Muscle layer of colon (tissue), 2 donors: Measurements from ENCODE around the gene TPX2.

ENCODE experiments used
- H3K27ac ChIP-seq: one replicate; pipeline ENCODE4 v1.7.0; 2013; ENCODE audit warnings: low read depth, mild to moderate bottlenecking, low read length, moderate library complexity
- H3K27me3 ChIP-seq, 2 donors: one replicate each; pipeline ENCODE4 v1.7.0; 2013; ENCODE audit warnings: low read length in 2 of 2, mild to moderate bottlenecking in 2 of 2; ENCODE audit not compliant: insufficient read depth in 2 of 2, control insufficient read depth in 1 of 2
- H3K36me3 ChIP-seq: one replicate; pipeline ENCODE4 v1.7.0; 2013; ENCODE audit warnings: mild to moderate bottlenecking, low read length; ENCODE audit not compliant: insufficient read depth
- H3K4me1 ChIP-seq: one replicate; pipeline ENCODE4 v1.7.0; 2013; ENCODE audit warnings: mild to moderate bottlenecking, low read length; ENCODE audit not compliant: insufficient read depth
- H3K4me3 ChIP-seq, 2 donors: one replicate each; pipeline ENCODE4 v1.7.0; 2013; ENCODE audit warnings: low read length in 2 of 2, low read depth in 1 of 2, mild to moderate bottlenecking in 1 of 2, moderate library complexity in 1 of 2
- H3K9ac ChIP-seq: one replicate; pipeline ENCODE4 v1.7.0; 2013; ENCODE audit warnings: low read length
- H3K9me3 ChIP-seq: one replicate; pipeline ENCODE4 v1.7.0; 2013; ENCODE audit warnings: mild to moderate bottlenecking, low read length
- donor health status: abdominal sarcoma.
- donor health status: Adenocarcinoma of cecum.

TPX2 gene

GRCh38 chr20:31759836-31760518 lies 20.9 kb downstream of the TPX2 start:
- no peaks in the 10 kb centered on the region for H3K27me3 ChIP-seq
- no peak overlapping the region for H3K27ac ChIP-seq
- H3K9me3 ChIP-seq = no peaks in the 10 kb centered on the region
- H3K4me3 ChIP-seq = no peak overlapping the region
- H3K36me3 ChIP-seq = no peaks in the 10 kb centered on the region
- H3K9ac ChIP-seq = no peak overlapping the region
- H3K4me1 ChIP-seq = no peaks in the 10 kb centered on the region

DNA sequence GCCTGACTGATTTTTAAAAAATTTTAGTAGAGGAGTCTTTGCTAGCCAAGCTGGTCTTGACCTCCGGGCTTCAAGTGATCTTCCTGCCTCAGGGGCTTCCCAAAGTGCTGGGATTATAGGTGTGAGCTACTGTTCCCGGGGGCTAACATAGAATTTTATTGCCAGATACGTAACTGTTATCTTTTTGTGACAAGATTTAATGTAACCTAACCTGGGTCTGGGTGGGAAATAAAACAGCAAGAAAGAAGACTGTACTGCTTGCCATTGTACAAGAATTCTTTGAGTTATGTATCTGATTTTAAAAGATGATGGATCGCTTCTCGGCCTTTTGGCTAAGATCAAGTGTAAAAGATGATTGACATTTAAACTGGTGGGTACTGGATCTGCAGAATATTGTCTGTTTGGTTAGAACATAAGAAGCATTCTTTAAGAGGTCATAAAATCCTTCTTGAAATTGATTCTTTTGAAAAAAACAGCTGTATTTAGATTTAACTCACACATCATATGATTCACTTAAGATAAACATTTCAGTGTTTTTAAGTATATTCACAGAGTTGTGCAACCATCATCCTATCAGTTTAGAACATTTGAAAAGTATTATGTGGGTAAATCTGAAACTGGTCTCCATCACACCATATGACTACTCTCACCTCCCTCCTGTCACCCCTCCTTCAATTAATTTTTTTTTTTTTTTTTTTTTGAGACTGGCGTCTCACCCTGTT lies 21.6 kb downstream of the TPX2 start:
- Histone ChIP-seq H3K9ac (no peak overlapping the region), H3K4me3 (no peak overlapping the region), H3K36me3 (no peaks in the 10 kb centered on the region), H3K9me3 (no peaks in the 10 kb centered on the region), H3K27me3 (no peaks in the 10 kb centered on the region), H3K27ac (no peak overlapping the region), H3K4me1 (no peaks in the 10 kb centered on the region)

GRCh38 chr20:31764641-31765305 lies 25.7 kb downstream of the TPX2 start:
- Histone ChIP-seq H3K9ac (no peak overlapping the region), H3K4me1 (no peaks in the 10 kb centered on the region), H3K27me3 (no peaks in the 10 kb centered on the region), H3K36me3 (no peaks in the 10 kb centered on the region), H3K27ac (no peak overlapping the region), H3K4me3 (no peak overlapping the region), H3K9me3 (no peaks in the 10 kb centered on the region)

DNA sequence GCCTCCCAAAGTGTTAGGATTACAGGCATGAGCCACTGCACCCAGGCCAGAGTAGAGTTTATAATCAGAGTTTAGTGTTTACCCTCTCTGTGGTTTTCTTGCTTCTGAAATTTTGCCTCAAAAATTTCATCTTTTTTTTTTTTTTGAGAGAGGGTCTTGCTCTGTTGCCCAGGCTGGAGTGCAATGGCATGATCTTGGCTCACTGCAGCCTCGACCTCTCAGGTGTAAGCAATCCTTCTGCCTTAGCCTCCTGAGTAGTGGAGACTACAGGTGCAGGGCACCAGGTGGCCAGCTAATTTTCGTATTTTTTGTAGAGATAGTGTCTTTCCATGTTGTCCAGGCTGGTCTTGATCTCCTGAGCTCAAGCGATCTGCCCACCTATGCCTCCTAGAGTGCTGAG lies 28.7 kb downstream of the TPX2 start:
- no peaks in the 10 kb centered on the region for H3K9me3 ChIP-seq
- H3K4me1 ChIP-seq = no peaks in the 10 kb centered on the region
- no peak overlapping the region for H3K9ac ChIP-seq
- no peak overlapping the region for H3K27ac ChIP-seq
- H3K36me3 ChIP-seq = no peaks in the 10 kb centered on the region
- H3K4me3 ChIP-seq = no peak overlapping the region
- H3K27me3 ChIP-seq = no peaks in the 10 kb centered on the region

- no peaks in the 10 kb centered on the region for H3K36me3 ChIP-seq
Measured at GRCh38 chr20:31769681-31770080, 30.6 kb downstream of the TPX2 start.

DNA sequence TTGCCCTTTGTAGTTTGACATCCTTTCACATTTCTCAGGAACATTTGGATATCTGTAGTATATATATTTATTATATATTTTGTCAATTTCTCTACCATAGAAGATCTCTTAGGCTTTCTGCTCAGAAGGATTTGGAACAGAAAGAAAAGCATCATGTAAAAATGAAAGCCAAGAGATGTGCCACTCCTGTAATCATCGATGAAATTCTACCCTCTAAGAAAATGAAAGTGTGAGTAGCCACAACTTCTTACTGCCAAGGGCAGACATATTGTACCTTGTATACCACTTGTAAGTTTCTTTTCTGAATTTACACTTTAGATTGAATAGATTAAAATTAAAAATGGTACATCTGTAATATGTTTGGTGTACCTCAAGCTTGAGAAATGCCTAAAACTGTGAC lies 31.2 kb downstream of the TPX2 start:
- Histone ChIP-seq H3K4me3 (no peak overlapping the region), H3K27ac (no peak overlapping the region), H3K9ac (no peak overlapping the region), H3K9me3 (no peaks in the 10 kb centered on the region), H3K27me3 (no peaks in the 10 kb centered on the region), H3K4me1 (no peaks in the 10 kb centered on the region), H3K36me3 (no peaks in the 10 kb centered on the region)

More at GRCh38 chr20:31769681-31770080, 30.6 kb downstream of the TPX2 start:
- Histone ChIP-seq H3K27ac (no peak overlapping the region), H3K27me3 (no peaks in the 10 kb centered on the region), H3K9me3 (no peaks in the 10 kb centered on the region), H3K4me3 (no peak overlapping the region), H3K9ac (no peak overlapping the region), H3K4me1 (no peaks in the 10 kb centered on the region)

DNA sequence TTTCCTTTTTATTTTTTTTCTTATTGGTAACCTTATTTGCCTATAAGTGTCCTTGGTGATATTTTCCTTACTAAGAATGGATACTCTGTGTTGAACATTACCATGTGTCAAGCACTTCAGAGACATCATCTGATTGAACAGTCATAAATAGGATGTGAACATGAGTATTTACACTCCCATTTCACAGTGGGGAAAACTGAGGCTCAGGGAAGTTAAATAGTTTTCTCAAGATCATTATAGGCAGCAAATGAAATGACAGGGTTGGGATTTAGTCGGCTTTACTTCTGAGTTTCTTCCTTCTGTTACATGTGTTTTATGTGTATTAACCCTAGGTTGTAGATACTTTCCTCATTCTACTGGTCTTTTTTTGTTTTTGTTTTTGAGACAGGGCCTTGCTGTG lies 35.3 kb downstream of the TPX2 start:
- Histone ChIP-seq H3K4me3 (no peak overlapping the region), H3K36me3 (no peaks in the 10 kb centered on the region), H3K27ac (no peak overlapping the region), H3K4me1 (no peaks in the 10 kb centered on the region), H3K9me3 (no peaks in the 10 kb centered on the region), H3K9ac (no peak overlapping the region), H3K27me3 (no peaks in the 10 kb centered on the region)

DNA sequence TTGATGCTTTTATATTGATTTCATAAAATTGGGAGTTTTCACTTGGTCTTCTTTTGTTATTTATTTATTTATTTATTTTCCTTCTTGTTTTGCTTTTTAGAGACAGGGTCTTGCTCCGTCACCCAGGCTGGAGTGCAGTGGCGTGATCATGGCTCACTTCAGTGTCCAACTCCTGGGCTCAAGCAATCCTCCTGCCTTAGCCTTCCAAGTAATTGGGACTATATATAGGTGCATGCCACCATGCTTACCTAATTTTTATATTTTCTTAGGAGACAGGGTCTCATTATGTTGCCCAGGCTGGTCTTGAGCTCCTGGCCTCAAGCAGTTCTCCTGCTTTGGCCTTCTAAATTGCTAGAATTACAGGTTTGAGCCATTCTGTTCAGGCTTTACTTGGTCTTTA lies 41.7 kb downstream of the TPX2 start:
- no peaks in the 10 kb centered on the region for H3K27me3 ChIP-seq

GRCh38 chr20:31781945-31782344 lies 42.9 kb downstream of the TPX2 start:
- H3K9ac ChIP-seq = no peak overlapping the region
- no peaks in the 10 kb centered on the region for H3K4me1 ChIP-seq
- no peaks in the 10 kb centered on the region for H3K36me3 ChIP-seq
- no peaks in the 10 kb centered on the region for H3K27me3 ChIP-seq
- H3K27ac ChIP-seq = no peak overlapping the region
- no peak overlapping the region for H3K4me3 ChIP-seq
- H3K9me3 ChIP-seq = no peaks in the 10 kb centered on the region

More for the DNA sequence above, 41.7 kb downstream of the TPX2 start:
- no peaks in the 10 kb centered on the region for H3K4me1 ChIP-seq
- no peak overlapping the region for H3K4me3 ChIP-seq
- H3K9me3 ChIP-seq = no peaks in the 10 kb centered on the region
- no peak overlapping the region for H3K27ac ChIP-seq
- H3K9ac ChIP-seq = no peak overlapping the region
- no peaks in the 10 kb centered on the region for H3K36me3 ChIP-seq

DNA sequence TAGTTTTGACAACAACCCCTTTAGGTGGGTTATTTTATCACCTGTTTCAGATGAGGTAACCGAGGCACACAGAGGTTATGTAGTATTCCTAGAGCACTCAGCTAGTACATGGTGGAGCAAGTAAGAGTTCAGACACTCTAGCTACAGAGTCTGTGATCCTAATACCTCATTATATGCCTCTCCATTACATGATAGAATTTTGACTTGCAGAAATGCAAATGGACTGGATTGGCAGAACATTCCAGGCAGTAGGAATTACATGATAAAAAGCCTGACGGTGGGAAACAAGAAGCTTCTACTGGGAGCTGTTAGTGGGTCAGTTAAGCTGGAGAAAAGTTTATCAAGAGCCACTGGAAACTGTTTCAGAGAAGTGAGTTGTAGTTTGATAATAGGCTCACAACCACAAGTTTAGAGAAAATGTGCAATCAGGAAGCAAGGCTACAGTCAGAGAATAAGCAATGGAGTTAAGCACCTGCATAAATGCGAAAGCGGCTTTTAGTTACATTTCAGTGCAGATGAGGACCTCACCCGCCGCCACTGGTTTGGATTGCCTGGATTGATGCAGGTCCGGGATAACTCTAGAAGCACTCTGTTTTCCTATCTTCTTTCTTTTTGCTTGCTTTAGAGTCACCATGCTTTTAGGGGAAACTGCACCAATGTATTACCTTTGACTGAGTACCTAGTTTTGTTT lies 45.4 kb downstream of the TPX2 start:
- no peaks in the 10 kb centered on the region for H3K4me1 ChIP-seq
- H3K9ac ChIP-seq = no peak overlapping the region
- H3K9me3 ChIP-seq = no peaks in the 10 kb centered on the region
- no peak overlapping the region for H3K4me3 ChIP-seq
- H3K27ac ChIP-seq = no peak overlapping the region
- H3K36me3 ChIP-seq = no peaks in the 10 kb centered on the region
- H3K27me3 ChIP-seq = no peaks in the 10 kb centered on the region

- no peak overlapping the region for H3K27ac ChIP-seq
- H3K9ac ChIP-seq = no peak overlapping the region
- H3K4me1 ChIP-seq = no peaks in the 10 kb centered on the region
- H3K36me3 ChIP-seq = no peaks in the 10 kb centered on the region
- H3K4me3 ChIP-seq = no peak overlapping the region
- no peaks in the 10 kb centered on the region for H3K9me3 ChIP-seq
- no peaks in the 10 kb centered on the region for H3K27me3 ChIP-seq
Measured at GRCh38 chr20:31785089-31785488, 46.0 kb downstream of the TPX2 start.
